GM13976 (cell line): ENCODE data around the gene TNRC6C.

Experiments
- DNase-seq: peaks from one replicate; pipeline ENCODE4 v3.0.0; 2012; ENCODE audit warnings: low spot score
- in situ Hi-C: fragments of 300-500 bp; cut with MboI; formaldehyde crosslinking; loops from one replicate; pipeline ENCODE4 v1.12.0; 2022; ENCODE audit warnings: low sequenced_read_pairs, mixed read lengths, inconsistent platforms; ENCODE audit not compliant: unreplicated experiment
- TF ChIP-seq, protein P1 (sequence below): IDR thresholded peaks from 2 replicates; pipeline ENCODE4 v1.5.1; 2012; ENCODE audit warnings: borderline replicate concordance, mild to moderate bottlenecking; ENCODE audit not compliant: insufficient read depth; ENCODE audit errors: extremely low read depth, missing control alignments, control extremely low read depth

Gene TNRC6C

DNA sequence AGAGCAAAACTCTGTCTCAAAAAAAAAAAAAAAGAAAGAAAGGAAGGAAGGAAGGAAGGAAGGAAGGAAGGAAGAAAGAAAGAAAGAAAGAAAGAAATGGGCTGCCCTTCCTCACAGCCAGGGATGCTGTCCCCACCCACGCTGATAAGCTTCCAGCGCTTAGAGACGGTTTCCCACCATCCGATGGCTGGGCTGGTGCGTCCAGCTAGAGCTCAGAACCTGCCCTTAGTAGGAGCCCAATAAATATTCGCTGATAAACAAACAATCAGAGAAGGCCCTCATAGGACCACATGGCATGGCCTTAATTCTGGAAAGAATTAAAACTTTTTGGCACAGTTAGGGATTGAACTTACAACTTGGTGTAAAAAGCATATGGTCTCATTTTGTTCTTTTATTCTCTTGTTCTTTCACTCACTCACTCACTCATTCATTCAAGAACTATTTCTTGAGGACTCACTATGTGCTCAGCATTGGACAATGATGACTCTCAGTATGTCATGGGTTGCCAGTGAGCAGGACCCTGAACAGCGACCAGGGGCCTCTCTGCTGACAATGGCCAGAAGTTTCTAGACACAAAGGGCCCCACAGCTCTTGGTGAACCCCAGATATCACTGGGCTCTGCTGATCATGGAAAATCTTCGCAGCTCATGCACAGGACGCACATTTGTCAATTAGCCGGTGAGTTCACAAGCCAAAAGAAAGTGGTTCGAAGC, 32.5 kb upstream of the TNRC6C start:
- DNase-seq: no peak
- in situ Hi-C loops: no loop called here
- TF ChIP-seq, protein P1, sequence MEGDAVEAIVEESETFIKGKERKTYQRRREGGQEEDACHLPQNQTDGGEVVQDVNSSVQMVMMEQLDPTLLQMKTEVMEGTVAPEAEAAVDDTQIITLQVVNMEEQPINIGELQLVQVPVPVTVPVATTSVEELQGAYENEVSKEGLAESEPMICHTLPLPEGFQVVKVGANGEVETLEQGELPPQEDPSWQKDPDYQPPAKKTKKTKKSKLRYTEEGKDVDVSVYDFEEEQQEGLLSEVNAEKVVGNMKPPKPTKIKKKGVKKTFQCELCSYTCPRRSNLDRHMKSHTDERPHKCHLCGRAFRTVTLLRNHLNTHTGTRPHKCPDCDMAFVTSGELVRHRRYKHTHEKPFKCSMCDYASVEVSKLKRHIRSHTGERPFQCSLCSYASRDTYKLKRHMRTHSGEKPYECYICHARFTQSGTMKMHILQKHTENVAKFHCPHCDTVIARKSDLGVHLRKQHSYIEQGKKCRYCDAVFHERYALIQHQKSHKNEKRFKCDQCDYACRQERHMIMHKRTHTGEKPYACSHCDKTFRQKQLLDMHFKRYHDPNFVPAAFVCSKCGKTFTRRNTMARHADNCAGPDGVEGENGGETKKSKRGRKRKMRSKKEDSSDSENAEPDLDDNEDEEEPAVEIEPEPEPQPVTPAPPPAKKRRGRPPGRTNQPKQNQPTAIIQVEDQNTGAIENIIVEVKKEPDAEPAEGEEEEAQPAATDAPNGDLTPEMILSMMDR: no peak

DNA sequence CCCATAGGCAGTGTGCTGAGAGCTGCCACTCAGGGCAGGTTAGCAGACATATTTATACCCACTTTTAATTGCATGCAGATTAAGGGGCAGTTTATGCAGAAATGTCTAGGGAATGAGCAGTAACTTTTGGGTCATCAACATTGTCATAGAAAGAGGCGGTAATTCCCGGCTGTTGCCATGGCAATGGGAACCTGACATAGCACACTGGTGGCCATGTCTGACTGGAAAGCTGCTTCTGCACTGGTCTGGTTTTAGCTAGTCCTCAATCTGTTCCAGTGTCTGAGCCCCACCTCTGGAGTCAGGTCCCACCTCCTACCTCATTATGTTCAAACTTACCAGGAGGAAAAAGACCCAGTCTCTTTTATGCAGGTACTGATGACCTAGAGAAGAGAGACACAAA, 31.5 kb upstream of the TNRC6C start:
- in situ Hi-C loops: no loop called here
- DNase-seq: no peak
- TF ChIP-seq, protein P1: no peak

DNA sequence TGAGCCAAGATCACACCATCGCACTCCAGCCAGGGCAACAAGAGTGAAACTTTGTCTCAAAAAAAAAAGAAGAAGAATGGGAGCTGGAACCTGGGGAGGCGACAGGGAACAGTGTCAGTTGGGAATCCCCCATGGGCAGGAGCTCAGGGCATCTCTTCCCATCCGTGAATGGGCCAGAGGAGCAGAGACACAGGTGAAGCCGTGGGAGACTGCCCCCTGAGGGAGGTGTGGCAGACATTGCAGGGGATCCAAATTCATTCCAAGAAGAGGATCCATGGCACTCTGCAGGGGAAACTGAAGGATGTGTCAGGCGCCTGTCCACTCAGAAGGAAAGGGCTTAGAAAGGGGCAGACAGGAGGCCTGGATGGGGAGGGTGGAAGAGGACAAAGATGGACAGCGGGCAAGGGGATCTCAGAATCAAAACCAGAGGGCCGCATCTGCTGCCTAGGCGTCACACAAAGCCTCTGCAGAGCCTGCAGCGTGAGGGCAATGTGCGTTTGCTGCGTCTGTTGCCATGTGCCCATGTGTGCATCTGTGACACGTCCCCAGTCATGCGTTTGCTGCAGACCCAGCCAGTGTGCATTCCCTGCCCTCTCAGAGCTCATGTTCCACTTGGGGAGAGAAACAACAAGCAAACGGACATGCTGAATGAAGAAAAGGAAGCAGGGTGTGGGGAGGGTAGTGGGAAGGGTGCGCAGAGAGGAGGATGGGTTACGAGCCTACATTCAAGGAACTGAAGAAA, 30.6 kb upstream of the TNRC6C start:
- TF ChIP-seq, protein P1: no peak
- no peak for DNase-seq
- in situ Hi-C loops: no loop called here

DNA sequence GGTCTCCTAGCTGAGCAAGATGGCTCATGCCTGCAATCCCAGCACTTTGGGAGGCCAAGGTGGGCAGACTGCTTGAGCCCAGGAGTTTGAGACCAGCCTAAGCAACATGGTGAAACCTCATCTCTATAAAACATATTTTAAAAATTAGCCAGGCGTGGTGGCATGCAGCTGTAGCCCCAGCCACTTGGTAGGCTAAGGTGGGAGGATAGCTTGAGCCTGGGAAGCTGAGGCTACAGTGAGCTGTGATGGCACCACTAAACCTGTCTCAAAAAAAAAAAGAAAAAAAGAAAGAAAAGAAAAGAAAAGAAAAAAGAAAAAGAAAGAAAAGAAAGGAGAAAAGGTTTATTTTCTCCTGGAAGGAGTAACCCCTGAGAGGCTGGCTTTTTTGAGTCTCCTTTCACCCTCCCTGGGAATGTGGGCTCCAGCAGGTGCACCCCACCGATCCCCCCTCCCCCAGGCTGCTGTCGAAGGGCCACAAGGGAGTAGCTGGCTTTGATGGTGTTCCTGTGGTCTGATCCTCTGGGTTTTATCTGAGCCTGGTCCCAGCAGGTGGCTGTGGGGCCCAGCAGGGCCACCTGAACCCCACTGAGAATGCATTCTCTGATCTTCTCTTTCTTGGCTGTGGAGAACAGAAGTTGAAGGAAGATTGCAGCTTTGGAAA, 29.9 kb upstream of the TNRC6C start:
- in situ Hi-C loops: no loop called here
- TF ChIP-seq, protein P1: no peak
- no peak for DNase-seq

DNA sequence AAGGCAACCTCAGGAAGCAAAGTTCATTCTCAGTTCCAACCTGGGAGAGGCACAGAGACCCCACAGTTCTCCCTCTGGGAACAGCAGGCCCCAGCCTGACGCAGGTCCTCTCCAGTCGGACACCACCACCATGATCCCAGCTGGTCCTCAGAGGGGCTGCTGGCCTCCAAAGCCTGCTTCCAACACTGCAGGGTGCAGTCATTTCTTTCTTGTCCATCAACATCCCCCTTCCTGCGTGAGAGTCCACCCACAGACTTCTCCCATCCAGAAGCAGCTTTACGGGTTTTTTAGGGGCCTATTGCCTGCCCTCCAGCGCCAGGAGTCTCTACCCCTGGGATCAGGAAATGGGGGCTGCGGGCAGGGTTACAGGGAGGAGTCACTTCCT, 29.3 kb upstream of the TNRC6C start:
- TF ChIP-seq, protein P1: no peak
- in situ Hi-C loops: no loop called here
- DNase-seq: no peak

DNA sequence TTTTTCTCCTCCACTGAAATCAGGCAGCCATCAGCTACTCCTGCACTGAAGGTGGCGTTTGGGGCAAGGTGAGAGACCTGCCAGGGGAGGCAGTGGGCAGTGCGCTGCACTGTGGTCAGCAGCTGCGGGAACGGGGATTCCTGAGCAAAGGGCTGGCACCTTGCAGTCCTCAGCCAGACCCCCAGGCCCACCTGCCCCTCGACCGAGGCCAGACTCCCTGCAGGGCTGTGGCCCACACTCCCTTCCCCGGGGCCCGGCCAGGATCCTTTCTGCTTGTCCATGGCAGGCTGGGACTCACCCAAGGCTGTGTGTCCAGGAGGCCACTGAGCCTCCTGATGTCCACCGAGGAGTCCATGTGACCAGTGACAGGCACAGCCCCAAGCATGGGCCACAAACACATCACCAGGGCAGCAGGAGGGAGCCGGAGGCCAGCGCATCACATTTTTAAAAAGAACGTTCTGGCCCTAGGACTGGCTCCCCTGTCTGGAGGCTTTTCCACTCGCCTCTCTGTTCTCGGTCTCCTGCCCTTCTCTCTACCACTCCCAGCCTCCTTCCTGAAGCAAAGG, 28.5 kb upstream of the TNRC6C start:
- DNase-seq: no peak
- in situ Hi-C loops: no loop called here
- TF ChIP-seq, protein P1: no peak
